Sigmoid colon (tissue), 7 donors: Measurements from ENCODE around the gene FAM234A. TPM values are rescaled to one million over a fixed set of nuclear protein-coding genes. Genes with fewer than 3 reads are reported as not detected.

Experiments used
- DNase-seq: peaks from one replicate; pipeline ENCODE4 v3.0.0-alpha.2; 2019
- H3K27ac ChIP-seq, 4 donors: fragments of 200-600 bp; sonication (generic); one replicate each; pipeline ENCODE4 v1.5.1; 2016 to 2019; ENCODE audit warnings: mild to moderate bottlenecking in 1 of 4
- H3K27me3 ChIP-seq, 3 donors: fragments of 200-600 bp; sonication (generic); one replicate each; pipeline ENCODE4 v1.5.1; 2019; ENCODE audit warnings: mild to moderate bottlenecking in 1 of 3
- H3K36me3 ChIP-seq, 4 donors: fragments of 200-600 bp; sonication (generic); one replicate each; pipeline ENCODE4 v1.5.1; 2016 to 2019
- H3K4me1 ChIP-seq, 4 donors: fragments of 200-600 bp; sonication (generic); one replicate each; pipeline ENCODE4 v1.5.1; 2017 to 2019
- H3K4me3 ChIP-seq, 4 donors: fragments of 200-600 bp; sonication (generic); one replicate each; pipeline ENCODE4 v1.5.1; 2017 to 2019; ENCODE audit warnings: mild to moderate bottlenecking in 2 of 4, moderate library complexity in 1 of 4
- H3K9me3 ChIP-seq, 4 donors: fragments of 200-600 bp in 3 of 4; sonication (generic) in 3 of 4; one replicate each; pipeline versions ENCODE4 v1.5.1 to v1.6.1; 2013 to 2019
- CTCF ChIP-seq, 4 experiments: fragments of 450-650 bp in 3 of 4; fragments of 200-600 bp in 1 of 4; IDR thresholded peaks; one replicate each; pipeline ENCODE4 v1.5.1; 2016 to 2019; ENCODE audit warnings: antibody characterized with exemption in 4 of 4, mild to moderate bottlenecking in 3 of 4, moderate library complexity in 2 of 4
- EP300 ChIP-seq, 4 donors: sonication (generic); formaldehyde crosslinking; IDR thresholded peaks; one replicate each; pipeline ENCODE4 v1.6.1; 2017; ENCODE audit warnings: antibody characterized with exemption in 4 of 4
- POLR2A ChIP-seq, 2 donors: fragments of 450-650 bp; IDR thresholded peaks; one replicate each; pipeline ENCODE4 v1.6.1; 2016; ENCODE audit warnings: antibody characterized with exemption in 2 of 2, mild to moderate bottlenecking in 2 of 2, moderate library complexity in 2 of 2
- POLR2AphosphoS5 ChIP-seq, 4 donors: sonication (generic); formaldehyde crosslinking; IDR thresholded peaks; one replicate each; pipeline ENCODE4 v1.6.1; 2017; ENCODE audit warnings: antibody characterized with exemption in 4 of 4
- WGBS, 2 donors: extraction: QIAGEN DNeasy Blood & Tissue Kit; methylation state at CpG; one replicate each; pipeline ENCODE4 v1.1.7; 2013; 5-methylcytosine and 5-hydroxymethylcytosine counted together
- intact Hi-C: fragments of 100-400 bp; cut with DNase I; formaldehyde crosslinking; loops from one replicate; pipeline ENCODE4 v1.15.1; 2023
- polyA plus RNA-seq, 3 donors: library from polyadenylated mRNA; stranded (reverse); fragments of 200-250 nt; gene quantifications; one replicate each; pipeline ENCODE4 v1.2.3, GENCODE V29; 2013
- total RNA-seq, 4 donors: library from RNA; depleted of rRNA; stranded (reverse); fragments of >200 nt; gene quantifications; one replicate each; pipeline ENCODE4 v1.1.0, GENCODE V29; 2016
- donor health status: healthy with polysubstance abuse.
- donor health status: Bipolar disorder and iron deficiency.
- donor health status: healthy.

Gene FAM234A
- total and polyA plus RNA-seq, 7 donors, result 12.6 to 82.5 (median 47.1) TPM

- TF ChIP-seq POLR2AphosphoS5 (IDR thresholded peaks at IDR 0.05), result peak in 1 of 4 donors; percentile 5
- TF ChIP-seq POLR2A (IDR thresholded peaks at IDR 0.05), result no peak
- no peak for TF ChIP-seq EP300 (IDR thresholded peaks at IDR 0.05)
- TF ChIP-seq CTCF (IDR thresholded peaks at IDR 0.05), result no peak
- Histone ChIP-seq H3K9me3 (no peaks in the 10 kb centered on the region), H3K4me3 (no peak overlapping the region), H3K27ac (no peak overlapping the region), H3K27me3 (no peaks in the 10 kb centered on the region), H3K4me1 (no peaks in the 10 kb centered on the region), H3K36me3 (peaks cover 5 to 18% (median 16%) of the 10 kb centered on the region in 4 donors)
- intact Hi-C loops, result no loop called here
- WGBS, 2 donors, result 13 to 60% methylated on average over 40 of the region's 40 CpGs
- no peak for DNase-seq
Measured at GRCh38 chr16:268141-269053, 33.8 kb downstream of the FAM234A start.

GRCh38 chr16:269061-269796, 34.6 kb downstream of the FAM234A start:
- no peak for TF ChIP-seq POLR2AphosphoS5 (IDR thresholded peaks at IDR 0.05)
- no peak for TF ChIP-seq EP300 (IDR thresholded peaks at IDR 0.05)
- no peak for TF ChIP-seq POLR2A (IDR thresholded peaks at IDR 0.05)
- TF ChIP-seq CTCF (IDR thresholded peaks at IDR 0.05), result no peak
- DNase-seq, result no peak
- H3K27ac ChIP-seq, result no peak overlapping the region
- WGBS, 2 donors, result 88 to 89% methylated on average over 24 of the region's 24 CpGs
- intact Hi-C loops, result no loop called here
- peaks cover 0 to 10% (median 7%) of the 10 kb centered on the region in 4 donors for H3K36me3 ChIP-seq
- no peaks in the 10 kb centered on the region for H3K27me3 ChIP-seq
- no peaks in the 10 kb centered on the region for H3K9me3 ChIP-seq
- no peak overlapping the region for H3K4me3 ChIP-seq
- peaks cover 0 to 1% (median 0%) of the 10 kb centered on the region in 4 donors for H3K4me1 ChIP-seq

- Histone ChIP-seq H3K36me3 (no peaks in the 10 kb centered on the region), H3K27me3 (peaks cover 0 to 12% (median 9%) of the 10 kb centered on the region in 3 donors), H3K27ac (no peak overlapping the region), H3K9me3 (no peaks in the 10 kb centered on the region), H3K4me3 (no peak overlapping the region), H3K4me1 (peaks cover 0 to 13% (median 10%) of the 10 kb centered on the region in 4 donors)
- intact Hi-C loops, result no loop called here
- WGBS, 2 donors, result 87 to 90% methylated on average over 34 of the region's 34 CpGs
- DNase-seq, result no peak
- TF ChIP-seq CTCF (IDR thresholded peaks at IDR 0.05) (no peak), EP300 (IDR thresholded peaks at IDR 0.05) (no peak), POLR2A (IDR thresholded peaks at IDR 0.05) (no peak), POLR2AphosphoS5 (IDR thresholded peaks at IDR 0.05) (no peak)
Measured at GRCh38 chr16:270381-271255, 36.0 kb downstream of the FAM234A start.
